Breast epithelium (tissue), 4 donors: ENCODE measurements around the gene NRCAM. TPM values are rescaled to one million over a fixed set of nuclear protein-coding genes. Genes with fewer than 3 reads are reported as not detected.

Experiments
- DNase-seq, 2 donors: peaks; one replicate each; pipeline ENCODE4 v3.0.0-alpha.2; 2019; ENCODE audit warnings: low spot score in 2 of 2
- H3K27ac ChIP-seq, 2 donors: fragments of 200-600 bp; sonication (generic) in 1 of 2; one replicate each; pipeline ENCODE4 v1.5.1; 2016 to 2019; ENCODE audit warnings: mild to moderate bottlenecking in 1 of 2
- H3K27me3 ChIP-seq, 2 donors: fragments of 200-600 bp; sonication (generic) in 1 of 2; one replicate each; pipeline versions ENCODE4 v1.5.1 to v1.6.0; 2017 to 2019; ENCODE audit warnings: control low read depth in 1 of 2, mild to moderate bottlenecking in 1 of 2
- H3K36me3 ChIP-seq: fragments of 200-600 bp; one replicate; pipeline ENCODE4 v1.5.1; 2019
- H3K4me1 ChIP-seq, 2 donors: fragments of 200-600 bp; sonication (generic); one replicate each; pipeline ENCODE4 v1.5.1; 2016 to 2019; ENCODE audit warnings: control low read depth in 1 of 2
- H3K4me3 ChIP-seq, 3 donors: fragments of 200-600 bp; sonication (generic); 1 replicate in 2 of 3; 2 replicates in 1 of 3; pipeline ENCODE4 v1.5.1; 2016 to 2019; ENCODE audit warnings: mild to moderate bottlenecking in 3 of 3, moderate library complexity in 2 of 3
- H3K9me3 ChIP-seq, 2 donors: fragments of 200-600 bp; sonication (generic) in 1 of 2; one replicate each; pipeline ENCODE4 v1.5.1; 2016 to 2019; ENCODE audit warnings: control low read depth in 1 of 2
- POLR2A ChIP-seq: fragments of 450-650 bp; IDR thresholded peaks from one replicate; pipeline ENCODE4 v1.6.1; 2016; ENCODE audit warnings: antibody characterized with exemption, mild to moderate bottlenecking, moderate library complexity
- POLR2AphosphoS5 ChIP-seq, 3 donors: sonication (generic); formaldehyde crosslinking; IDR thresholded peaks; one replicate each; pipeline ENCODE4 v1.6.1; 2017; ENCODE audit warnings: antibody characterized with exemption in 3 of 3
- intact Hi-C: fragments of 100-400 bp; cut with DNase I; formaldehyde crosslinking; loops from one replicate; pipeline ENCODE4 v1.15.1; 2023; ENCODE audit warnings: low total_unique reads
- total RNA-seq, 3 donors: library from RNA; depleted of rRNA; stranded (reverse); fragments of >200 nt; gene quantifications; one replicate each; pipeline ENCODE4 v1.1.0, GENCODE V29; 2016
- TF ChIP-seq, protein P1 (sequence below), 3 donors: fragments of 450-650 bp; IDR thresholded peaks; one replicate each; pipeline ENCODE4 v1.5.1; 2016 to 2017; ENCODE audit warnings: antibody characterized with exemption in 3 of 3, mild to moderate bottlenecking in 3 of 3, moderate library complexity in 3 of 3

The NRCAM gene
- total RNA-seq, 3 donors from 2014 or later = 3.3 to 62.4 (median 4.2) TPM

DNA sequence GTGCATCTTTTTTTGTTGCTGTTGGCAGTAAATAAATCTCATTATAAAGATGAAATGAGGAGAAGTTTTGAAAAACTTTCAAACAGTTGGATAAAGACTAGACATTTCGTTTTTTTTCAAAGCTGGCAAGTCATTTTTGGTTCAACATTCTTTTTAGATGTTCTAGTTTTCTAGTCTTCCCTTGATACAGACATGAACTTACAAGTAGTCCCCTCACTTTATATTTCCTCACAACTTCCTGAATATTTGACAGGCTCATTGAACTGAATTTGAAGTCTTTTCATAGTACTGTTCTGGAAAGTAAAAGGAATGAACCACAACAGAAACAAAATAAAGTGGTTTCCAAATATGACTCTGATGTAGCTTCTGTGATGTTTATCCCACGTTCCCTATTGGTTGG is 134.2 kb downstream of the NRCAM start:
- no peaks in the 10 kb centered on the region for H3K4me1 ChIP-seq
- DNase-seq = no peak
- H3K4me3 ChIP-seq = no peak overlapping the region
- intact Hi-C loops = no loop called here
- TF ChIP-seq POLR2A = no peak
- H3K9me3 ChIP-seq = no peaks in the 10 kb centered on the region
- no peaks in the 10 kb centered on the region for H3K36me3 ChIP-seq
- H3K27me3 ChIP-seq = no peaks in the 10 kb centered on the region
- no peak overlapping the region for H3K27ac ChIP-seq

DNA sequence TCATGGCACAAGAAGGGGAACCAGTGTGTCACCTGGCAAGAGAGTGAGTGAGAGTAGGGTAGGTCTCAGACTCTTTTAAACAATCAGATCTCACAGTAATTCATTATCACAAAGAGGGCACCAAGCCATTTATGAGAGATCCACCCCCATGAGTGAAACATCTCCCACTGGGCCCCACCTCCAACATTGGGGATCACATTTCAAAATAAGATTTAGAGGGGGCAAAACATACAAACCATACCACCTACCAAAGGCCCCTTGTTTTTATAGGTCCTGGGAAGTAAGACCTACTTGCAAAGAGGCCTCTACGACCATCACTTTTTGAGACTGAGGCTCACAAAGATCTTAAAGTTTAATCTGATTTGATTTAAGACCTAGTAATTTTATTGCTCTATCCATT is 134.9 kb downstream of the NRCAM start:
- Histone ChIP-seq H3K9me3 (no peaks in the 10 kb centered on the region), H3K27ac (no peak overlapping the region), H3K36me3 (no peaks in the 10 kb centered on the region), H3K27me3 (no peaks in the 10 kb centered on the region), H3K4me1 (no peaks in the 10 kb centered on the region), H3K4me3 (no peak overlapping the region)
- DNase-seq = no peak
- intact Hi-C loops = no loop called here
- TF ChIP-seq, protein P1, sequence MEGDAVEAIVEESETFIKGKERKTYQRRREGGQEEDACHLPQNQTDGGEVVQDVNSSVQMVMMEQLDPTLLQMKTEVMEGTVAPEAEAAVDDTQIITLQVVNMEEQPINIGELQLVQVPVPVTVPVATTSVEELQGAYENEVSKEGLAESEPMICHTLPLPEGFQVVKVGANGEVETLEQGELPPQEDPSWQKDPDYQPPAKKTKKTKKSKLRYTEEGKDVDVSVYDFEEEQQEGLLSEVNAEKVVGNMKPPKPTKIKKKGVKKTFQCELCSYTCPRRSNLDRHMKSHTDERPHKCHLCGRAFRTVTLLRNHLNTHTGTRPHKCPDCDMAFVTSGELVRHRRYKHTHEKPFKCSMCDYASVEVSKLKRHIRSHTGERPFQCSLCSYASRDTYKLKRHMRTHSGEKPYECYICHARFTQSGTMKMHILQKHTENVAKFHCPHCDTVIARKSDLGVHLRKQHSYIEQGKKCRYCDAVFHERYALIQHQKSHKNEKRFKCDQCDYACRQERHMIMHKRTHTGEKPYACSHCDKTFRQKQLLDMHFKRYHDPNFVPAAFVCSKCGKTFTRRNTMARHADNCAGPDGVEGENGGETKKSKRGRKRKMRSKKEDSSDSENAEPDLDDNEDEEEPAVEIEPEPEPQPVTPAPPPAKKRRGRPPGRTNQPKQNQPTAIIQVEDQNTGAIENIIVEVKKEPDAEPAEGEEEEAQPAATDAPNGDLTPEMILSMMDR (IDR thresholded peaks at IDR 0.05) = no peak
- TF ChIP-seq POLR2A (no peak), POLR2AphosphoS5 (IDR thresholded peaks at IDR 0.05) (no peak)

DNA sequence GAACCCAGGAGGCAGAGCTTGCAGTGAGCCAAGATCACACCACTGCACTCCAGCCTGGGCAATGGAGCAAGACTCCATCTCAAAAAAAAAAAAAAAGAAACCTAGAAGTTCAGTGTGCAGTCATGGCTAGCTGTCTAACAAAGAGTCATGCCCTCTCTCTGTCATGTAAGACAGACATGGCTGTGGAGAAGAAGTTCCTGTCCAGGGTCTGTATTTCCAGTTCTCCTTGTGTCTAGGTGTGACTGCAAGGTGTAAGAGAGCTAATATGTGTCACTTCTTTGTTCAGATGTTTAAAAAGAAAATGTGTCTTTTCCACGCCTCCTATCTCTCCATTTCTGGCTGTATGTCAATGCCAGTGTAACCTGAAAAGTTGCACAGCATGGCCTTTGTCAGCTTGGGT is 139.5 kb downstream of the NRCAM start:
- intact Hi-C loops = no loop called here
- Histone ChIP-seq H3K4me3 (no peak overlapping the region), H3K4me1 (no peaks in the 10 kb centered on the region), H3K27ac (no peak overlapping the region), H3K27me3 (no peaks in the 10 kb centered on the region), H3K9me3 (no peaks in the 10 kb centered on the region), H3K36me3 (no peaks in the 10 kb centered on the region)
- no peak for DNase-seq
- TF ChIP-seq, protein P1 (IDR thresholded peaks at IDR 0.05) = no peak
- TF ChIP-seq POLR2A (no peak), POLR2AphosphoS5 (IDR thresholded peaks at IDR 0.05) (no peak)

GRCh38 chr7:108314551-108314950 is 141.7 kb downstream of the NRCAM start:
- Histone ChIP-seq H3K4me1 (no peaks in the 10 kb centered on the region), H3K4me3 (no peak overlapping the region), H3K27ac (no peak overlapping the region), H3K27me3 (no peaks in the 10 kb centered on the region), H3K36me3 (no peaks in the 10 kb centered on the region), H3K9me3 (no peaks in the 10 kb centered on the region)
- TF ChIP-seq POLR2A (no peak), POLR2AphosphoS5 (IDR thresholded peaks at IDR 0.05) (no peak)
- no peak for DNase-seq
- intact Hi-C loops = loop anchor here (5.0 kb wide), 1 partner anchor 112 kb away; no protein-coding TSS in a partner anchor

DNA sequence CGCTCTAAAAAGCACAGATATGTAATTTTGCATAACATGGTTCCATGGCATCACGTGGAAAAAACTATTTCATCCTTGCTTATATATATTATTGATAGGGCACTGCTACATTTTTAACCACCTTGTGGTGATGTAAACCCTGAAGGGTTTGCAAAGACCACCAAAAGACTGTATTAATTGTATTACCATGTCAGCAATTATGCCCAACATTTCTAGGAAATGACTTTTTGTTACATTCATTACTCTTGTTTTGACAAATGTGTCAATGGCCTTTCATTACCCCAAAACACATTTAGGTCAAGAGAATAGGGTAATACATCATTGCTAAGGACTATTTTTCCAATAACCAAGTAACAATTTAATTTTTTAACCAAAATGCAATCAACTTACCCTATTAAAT is 142.2 kb downstream of the NRCAM start:
- no peak for DNase-seq
- Histone ChIP-seq H3K4me1 (no peaks in the 10 kb centered on the region), H3K4me3 (no peak overlapping the region), H3K9me3 (no peaks in the 10 kb centered on the region), H3K36me3 (no peaks in the 10 kb centered on the region), H3K27me3 (no peaks in the 10 kb centered on the region), H3K27ac (no peak overlapping the region)
- TF ChIP-seq POLR2AphosphoS5 (IDR thresholded peaks at IDR 0.05) (no peak), POLR2A (no peak)
- TF ChIP-seq, protein P1 (IDR thresholded peaks at IDR 0.05) = no peak
- intact Hi-C loops = loop anchor here (5.0 kb wide), 1 partner anchor 112 kb away; no protein-coding TSS in a partner anchor

DNA sequence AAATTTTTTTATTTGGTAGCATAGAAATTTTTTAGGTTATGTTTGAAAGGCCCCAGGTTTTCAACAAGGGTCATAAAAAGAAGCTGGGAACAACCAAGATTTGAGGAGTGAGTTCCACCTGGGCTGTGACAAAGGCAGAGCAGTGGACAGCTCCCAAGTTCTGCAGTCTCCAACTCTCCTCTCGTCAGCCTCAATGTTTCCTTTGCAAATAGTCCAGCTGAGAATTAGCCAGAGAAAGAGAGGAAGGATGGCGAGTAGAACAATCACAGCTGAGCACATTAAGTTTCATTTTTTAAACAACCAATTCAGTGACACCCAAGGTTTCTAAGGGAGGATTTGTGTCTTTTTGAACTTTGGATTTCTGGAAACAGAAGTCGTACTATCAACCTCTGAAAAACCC is 143.2 kb downstream of the NRCAM start:
- Histone ChIP-seq H3K27me3 (no peaks in the 10 kb centered on the region), H3K4me1 (no peaks in the 10 kb centered on the region), H3K27ac (no peak overlapping the region), H3K4me3 (no peak overlapping the region), H3K36me3 (no peaks in the 10 kb centered on the region), H3K9me3 (no peaks in the 10 kb centered on the region)
- intact Hi-C loops = loop anchor here (5.0 kb wide), 1 partner anchor 111 kb away; no protein-coding TSS in a partner anchor
- TF ChIP-seq POLR2A (no peak), POLR2AphosphoS5 (IDR thresholded peaks at IDR 0.05) (no peak)
- TF ChIP-seq, protein P1 (IDR thresholded peaks at IDR 0.05) = no peak
- DNase-seq = no peak
